ENCODE results near the gene FOXR1.
"Not testable (repeated sequence)": the region's sequence is repeated elsewhere in the genome, so short reads cannot be mapped to it uniquely, and the experiment has no call there.

FOXR1 gene

GRCh38 chr11:118947091-118947490, 24.5 kb upstream of the FOXR1 start:
- no peak for DNase-seq (ENCODE audit: low read depth in 2 of 2)

GRCh38 chr11:118948000-118948399, 23.6 kb upstream of the FOXR1 start:
- DNase-seq (ENCODE audit: low read depth in 2 of 2) = no peak

GRCh38 chr11:118953265-118953664, 18.3 kb upstream of the FOXR1 start:
- DNase-seq (ENCODE audit: low read depth in 2 of 2) = no peak

- DNase-seq (ENCODE audit: low read depth in 2 of 2) = not testable (repeated sequence)
These were observed 17.6 kb upstream of the FOXR1 start for GRCh38 chr11:118953976-118954375.

- peak; percentile 19 to 27 for DNase-seq (ENCODE audit: low read depth in 2 of 2)
These were observed 15.3 kb upstream of the FOXR1 start, which contains the start of gene UPK2 for GRCh38 chr11:118956094-118956846. TSS of gene UPK2 (plus strand) at chr11:118956298. CDS start at chr11:118956351, 53 bp downstream.

- no peak for DNase-seq (ENCODE audit: low read depth in 2 of 2)
These were observed 14.6 kb upstream of the FOXR1 start for GRCh38 chr11:118956847-118957469.

- no peak for DNase-seq (ENCODE audit: low read depth in 2 of 2)
These were observed 14.0 kb upstream of the FOXR1 start for GRCh38 chr11:118957549-118957948.

- no peak for DNase-seq (ENCODE audit: low read depth in 2 of 2)
These were observed 13.6 kb upstream of the FOXR1 start for GRCh38 chr11:118957968-118958367.

GRCh38 chr11:118958577-118958976, 13.0 kb upstream of the FOXR1 start:
- no peak for DNase-seq (ENCODE audit: low read depth in 2 of 2)

- DNase-seq (ENCODE audit: low read depth in 2 of 2) = no peak
These were observed 10.4 kb upstream of the FOXR1 start for GRCh38 chr11:118961189-118961588.

- DNase-seq (ENCODE audit: low read depth in 2 of 2) = no peak
These were observed 10.0 kb upstream of the FOXR1 start for GRCh38 chr11:118961591-118961990.

GRCh38 chr11:118969508-118969907, 2.1 kb upstream of the FOXR1 start:
- DNase-seq (ENCODE audit: low read depth in 2 of 2) = not testable (repeated sequence)

GRCh38 chr11:118973985-118974384, 2.4 kb downstream of the FOXR1 start:
- no peak for DNase-seq (ENCODE audit: low read depth in 2 of 2)

- DNase-seq (ENCODE audit: low read depth in 2 of 2) = no peak
These were observed 4.5 kb downstream of the FOXR1 start for GRCh38 chr11:118975771-118976709.

GRCh38 chr11:118979434-118979833, 7.9 kb downstream of the FOXR1 start:
- DNase-seq (ENCODE audit: low read depth in 2 of 2) = no peak

- DNase-seq (ENCODE audit: low read depth in 2 of 2) = no peak
These were observed 8.8 kb downstream of the FOXR1 start for GRCh38 chr11:118980191-118980881.

- not testable (repeated sequence) for DNase-seq (ENCODE audit: low read depth in 2 of 2)
These were observed 12.8 kb downstream of the FOXR1 start for GRCh38 chr11:118984337-118984736.

- DNase-seq (ENCODE audit: low read depth in 2 of 2) = no peak
These were observed 13.3 kb downstream of the FOXR1 start for GRCh38 chr11:118984825-118985224.

- no peak for DNase-seq (ENCODE audit: low read depth in 2 of 2)
These were observed 16.7 kb downstream of the FOXR1 start for GRCh38 chr11:118988280-118988679.

GRCh38 chr11:118991486-118992038, 20.0 kb downstream of the FOXR1 start:
- DNase-seq (ENCODE audit: low read depth in 2 of 2) = not testable (repeated sequence)

- no peak for DNase-seq (ENCODE audit: low read depth in 2 of 2)
These were observed 25.5 kb downstream of the FOXR1 start for GRCh38 chr11:118996926-118997626.
